H9 (cell line): ENCODE data around the gene MRPL18. TPM values are rescaled to one million over a fixed set of nuclear protein-coding genes. Genes with fewer than 3 reads are reported as not detected.
A peak's percentile ranks its signal among the peaks of the same experiment; 100 is the strongest.

Experiments used
- DNase-seq: peaks from one replicate; pipeline ENCODE4 v3.0.0-alpha.2; 2017
- H2AFZ ChIP-seq: one replicate; pipeline ENCODE4 v1.6.1; 2013; ENCODE audit warnings: mild to moderate bottlenecking, low read length, control low read depth, moderate library complexity
- H2AK5ac ChIP-seq: 2 replicates; pipeline ENCODE4 v1.6.1; 2013; ENCODE audit warnings: low read length, control low read depth, mixed read lengths; ENCODE audit not compliant: insufficient read length
- H2BK120ac ChIP-seq: one replicate; pipeline ENCODE4 v1.6.1; 2013; ENCODE audit warnings: low read depth, mild to moderate bottlenecking, low read length, control low read depth, inconsistent platforms; ENCODE audit not compliant: poor library complexity, severe bottlenecking
- H2BK12ac ChIP-seq: 2 replicates; pipeline ENCODE4 v1.6.1; 2013; ENCODE audit warnings: low read length, control low read depth, mixed read lengths, low read depth; ENCODE audit not compliant: insufficient read length
- H2BK15ac ChIP-seq: 2 replicates; pipeline ENCODE4 v1.6.1; 2013; ENCODE audit warnings: low read depth, low read length, control low read depth
- H2BK20ac ChIP-seq: one replicate; pipeline ENCODE4 v1.6.1; 2013; ENCODE audit warnings: low read depth, mild to moderate bottlenecking, low read length, control low read depth, inconsistent platforms; ENCODE audit not compliant: poor library complexity, severe bottlenecking
- H2BK5ac ChIP-seq: 2 replicates; pipeline ENCODE4 v1.6.1; 2013; ENCODE audit warnings: low read length, control low read depth, mixed read lengths; ENCODE audit not compliant: insufficient read length
- H3K14ac ChIP-seq: 2 replicates; pipeline ENCODE4 v1.6.1; 2013; ENCODE audit warnings: low read length, control low read depth; ENCODE audit not compliant: insufficient read depth
- H3K18ac ChIP-seq: 2 replicates; pipeline ENCODE4 v1.6.1; 2013; ENCODE audit warnings: low read depth, mild to moderate bottlenecking, mixed read lengths, low read length, control low read depth; ENCODE audit not compliant: insufficient read length
- H3K23ac ChIP-seq: 2 replicates; pipeline ENCODE4 v1.6.1; 2013; ENCODE audit warnings: low read length, control low read depth, mixed read lengths, low read depth; ENCODE audit not compliant: insufficient read length
- H3K23me2 ChIP-seq: 2 replicates; pipeline ENCODE4 v1.6.1; 2013; ENCODE audit warnings: low read depth, mild to moderate bottlenecking, mixed read lengths, low read length, control low read depth; ENCODE audit not compliant: insufficient read length, poor library complexity, severe bottlenecking
- H3K27ac ChIP-seq: 2 replicates; pipeline ENCODE4 v1.5.1; 2013; ENCODE audit warnings: low read length, control low read depth, mixed read lengths, low read depth; ENCODE audit not compliant: insufficient read length
- H3K27me3 ChIP-seq: 2 replicates; pipeline ENCODE4 v1.6.1; 2013; ENCODE audit warnings: low read length, control low read depth, inconsistent platforms; ENCODE audit not compliant: insufficient read depth
- H3K4ac ChIP-seq: 2 replicates; pipeline ENCODE4 v1.6.1; 2013; ENCODE audit warnings: low read depth, mild to moderate bottlenecking, control low read depth, inconsistent platforms, low read length, moderate library complexity
- H3K4me1 ChIP-seq: 2 replicates; pipeline ENCODE4 v1.6.1; 2013; ENCODE audit warnings: low read length, control low read depth, inconsistent platforms; ENCODE audit not compliant: insufficient read depth
- H3K4me2 ChIP-seq: 2 replicates; pipeline ENCODE4 v1.6.1; 2013; ENCODE audit warnings: low read length, control low read depth, mixed read lengths; ENCODE audit not compliant: insufficient read length, insufficient read depth
- H3K56ac ChIP-seq: 2 replicates; pipeline ENCODE4 v1.6.1; 2013; ENCODE audit warnings: low read depth, mild to moderate bottlenecking, mixed read lengths, low read length, control low read depth; ENCODE audit not compliant: insufficient read length
- H3K79me1 ChIP-seq: 2 replicates; pipeline ENCODE4 v1.6.1; 2013; ENCODE audit warnings: low read depth, mild to moderate bottlenecking, moderate library complexity, low read length, control low read depth, inconsistent platforms; ENCODE audit not compliant: insufficient read depth, poor library complexity, severe bottlenecking
- H3K79me2 ChIP-seq: 2 replicates; pipeline ENCODE4 v1.6.1; 2013; ENCODE audit warnings: low read length, control low read depth, inconsistent platforms; ENCODE audit not compliant: insufficient read depth
- H3K9ac ChIP-seq: 2 replicates; pipeline ENCODE4 v1.6.1; 2013; ENCODE audit warnings: low read length, control low read depth, mixed read lengths; ENCODE audit not compliant: insufficient read length; ENCODE audit errors: extremely low read depth
- H3K9me3 ChIP-seq: one replicate; pipeline ENCODE4 v1.6.1; 2013; ENCODE audit warnings: low read depth, low read length, inconsistent platforms; ENCODE audit not compliant: control insufficient read depth
- H3T11ph ChIP-seq: one replicate; pipeline ENCODE4 v1.6.1; 2013; ENCODE audit warnings: mild to moderate bottlenecking, low read length, control low read depth, inconsistent platforms
- H4K20me1 ChIP-seq: one replicate; pipeline ENCODE4 v1.6.1; 2013; ENCODE audit not compliant: control insufficient read depth, insufficient read length, insufficient read depth
- H4K5ac ChIP-seq: 2 replicates; pipeline ENCODE4 v1.6.1; 2013; ENCODE audit warnings: low read depth, mild to moderate bottlenecking, mixed read lengths, low read length, control low read depth; ENCODE audit not compliant: insufficient read length
- H4K8ac ChIP-seq: replicated peaks from 2 replicates; pipeline ENCODE4 v1.6.1; 2013; ENCODE audit warnings: low read length, control low read depth, mixed read lengths, low read depth; ENCODE audit not compliant: insufficient read length
- H4K91ac ChIP-seq: 2 replicates; pipeline ENCODE4 v1.6.1; 2013; ENCODE audit warnings: low read depth, mild to moderate bottlenecking, moderate library complexity, mixed read lengths, low read length, control low read depth; ENCODE audit not compliant: insufficient read length
- H3K27ac Mint-ChIP-seq, 3 experiments: 2 replicates in 2 of 3; 3 replicates in 1 of 3; pipeline ENCODE4 v1.8.0; 2020 to 2021; ENCODE audit warnings: mixed read lengths in 3 of 3, mild to moderate bottlenecking in 1 of 3, moderate library complexity in 1 of 3
- H3K27me3 Mint-ChIP-seq: 2 replicates; pipeline ENCODE4 v1.8.0; 2021; ENCODE audit warnings: low read depth, mild to moderate bottlenecking, moderate library complexity, mixed read lengths
- H3K36me3 Mint-ChIP-seq, 3 experiments: 2 replicates in 2 of 3; 3 replicates in 1 of 3; pipeline ENCODE4 v1.8.0; 2020 to 2021; ENCODE audit warnings: low read depth in 3 of 3, mixed read lengths in 3 of 3; ENCODE audit not compliant: insufficient read depth in 1 of 3
- H3K4me1 Mint-ChIP-seq, 2 experiments: 2 replicates each; pipeline ENCODE4 v1.8.0; 2020; ENCODE audit warnings: mixed read lengths in 2 of 2
- H3K4me3 Mint-ChIP-seq, 2 experiments: 2 replicates in 1 of 2; 3 replicates in 1 of 2; pipeline ENCODE4 v1.8.0; 2020 to 2021; ENCODE audit warnings: mild to moderate bottlenecking in 2 of 2, mixed read lengths in 2 of 2, moderate library complexity in 1 of 2
- H3K9me3 Mint-ChIP-seq, 2 experiments: 2 replicates in 1 of 2; 3 replicates in 1 of 2; pipeline ENCODE4 v1.8.0; 2020; ENCODE audit warnings: mild to moderate bottlenecking in 2 of 2, mixed read lengths in 2 of 2, moderate library complexity in 1 of 2
- WGBS: extraction: QIAGEN DNeasy Blood & Tissue Kit; methylation state at CpG from one replicate; pipeline ENCODE4 v1.1.7; 2013; ENCODE audit warnings: missing lambda C conversion rate, low lambda C conversion rate, mixed read lengths; ENCODE audit not compliant: insufficient read length; ENCODE audit errors: extremely low coverage; 5-methylcytosine and 5-hydroxymethylcytosine counted together
- total RNA-seq: library from RNA; stranded (reverse); gene quantifications from 2 replicates; pipeline ENCODE4 v1.2.1, GENCODE V29; 2021
- TF ChIP-seq, protein P1 (sequence below): fragments of 200-600 bp; sonication (generic); conservative IDR thresholded peaks from 3 replicates; pipeline ENCODE4 v1.8.0; 2021; ENCODE audit warnings: antibody characterized with exemption, mild to moderate bottlenecking

The MRPL18 gene
- total RNA-seq, 1 experiment from 2014 or later, result 88.8 TPM

GRCh38 chr6:159800141-159800865 is 10.0 kb downstream of the MRPL18 start, which contains the start of gene PNLDC1:
Gene PNLDC1 (plus strand): TSS chr6:159800276. CDS start chr6:159800308, 32 bp downstream.
- peak within 1 kb of the TSS; percentile 82 to 92 (median 87); a peak in 4 of 7 replicates for H3K27ac Mint-ChIP-seq
- H3K79me1 ChIP-seq, result no peaks in the 10 kb centered on the region

More at GRCh38 chr6:159800141-159800865, 10.0 kb downstream of the MRPL18 start, which contains the start of gene PNLDC1:
- Histone ChIP-seq H2BK5ac (no peak within 1 kb of the TSS), H3K23me2 (no peaks in the 10 kb centered on the region), H4K8ac (no peak within 1 kb of the TSS), H3K27ac (no peak within 1 kb of the TSS), H2AK5ac (no peak within 1 kb of the TSS), H2BK15ac (no peak within 1 kb of the TSS), H3K27me3 (no peaks in the 10 kb centered on the region), H3K4me1 (no peaks in the 10 kb centered on the region; the same call in 1 of the 2 replicates), H3K18ac (no peak within 1 kb of the TSS), H3K56ac (no peak within 1 kb of the TSS), H3K79me2 (no peaks in the 10 kb centered on the region), H2BK20ac (no peak within 1 kb of the TSS), H2AFZ (no peak within 1 kb of the TSS), H2BK120ac (no peak within 1 kb of the TSS), H3K9me3 (no peaks in the 10 kb centered on the region), H4K20me1 (no peaks in the 10 kb centered on the region), H3K14ac (no peak within 1 kb of the TSS), H3K4ac (no peak within 1 kb of the TSS), H2BK12ac (no peak within 1 kb of the TSS), H4K91ac (no peak within 1 kb of the TSS), H3K4me2 (no peak within 1 kb of the TSS), H3T11ph (no peak within 1 kb of the TSS), H3K9ac (no peak within 1 kb of the TSS), H3K23ac (no peak within 1 kb of the TSS), H4K5ac (no peak within 1 kb of the TSS)
- H3K27me3 Mint-ChIP-seq, result no peaks in the 10 kb centered on the region; the same call in 1 of the 2 replicates
- no peak for DNase-seq
- H3K9me3 Mint-ChIP-seq, result no peaks in the 10 kb centered on the region
- TF ChIP-seq, protein P1, sequence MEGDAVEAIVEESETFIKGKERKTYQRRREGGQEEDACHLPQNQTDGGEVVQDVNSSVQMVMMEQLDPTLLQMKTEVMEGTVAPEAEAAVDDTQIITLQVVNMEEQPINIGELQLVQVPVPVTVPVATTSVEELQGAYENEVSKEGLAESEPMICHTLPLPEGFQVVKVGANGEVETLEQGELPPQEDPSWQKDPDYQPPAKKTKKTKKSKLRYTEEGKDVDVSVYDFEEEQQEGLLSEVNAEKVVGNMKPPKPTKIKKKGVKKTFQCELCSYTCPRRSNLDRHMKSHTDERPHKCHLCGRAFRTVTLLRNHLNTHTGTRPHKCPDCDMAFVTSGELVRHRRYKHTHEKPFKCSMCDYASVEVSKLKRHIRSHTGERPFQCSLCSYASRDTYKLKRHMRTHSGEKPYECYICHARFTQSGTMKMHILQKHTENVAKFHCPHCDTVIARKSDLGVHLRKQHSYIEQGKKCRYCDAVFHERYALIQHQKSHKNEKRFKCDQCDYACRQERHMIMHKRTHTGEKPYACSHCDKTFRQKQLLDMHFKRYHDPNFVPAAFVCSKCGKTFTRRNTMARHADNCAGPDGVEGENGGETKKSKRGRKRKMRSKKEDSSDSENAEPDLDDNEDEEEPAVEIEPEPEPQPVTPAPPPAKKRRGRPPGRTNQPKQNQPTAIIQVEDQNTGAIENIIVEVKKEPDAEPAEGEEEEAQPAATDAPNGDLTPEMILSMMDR, result no peak
- peaks cover 4 to 15% of the 10 kb centered on the region in 2 experiments; a peak in 2 of 4 replicates for H3K4me1 Mint-ChIP-seq
- no CpG with 5 or more reads among the region's 50 CpGs for WGBS
- H3K4me3 Mint-ChIP-seq, result no peak within 1 kb of the TSS; a peak in 1 of 5 replicates
- H3K36me3 Mint-ChIP-seq, result peaks cover 6 to 32% (median 26%) of the 10 kb centered on the region in 3 experiments; a peak in 6 of 7 replicates
